Endothelial cell (in vitro differentiated cells): ENCODE data around the gene PKP3. TPM values are rescaled to one million over a fixed set of nuclear protein-coding genes. Genes with fewer than 3 reads are reported as not detected.
"Not testable (repeated sequence)": the region's sequence is repeated elsewhere in the genome, so short reads cannot be mapped to it uniquely, and the experiment has no call there.

Experiments
- DNase-seq: peaks from one replicate; pipeline ENCODE4 v3.0.0; 2021; ENCODE audit warnings: low spot score
- H3K27ac Mint-ChIP-seq: one replicate; pipeline ENCODE4 v1.8.0; 2021; ENCODE audit warnings: mixed read lengths, inconsistent platforms; ENCODE audit not compliant: unreplicated experiment
- H3K27me3 Mint-ChIP-seq: one replicate; pipeline ENCODE4 v1.8.0; 2021; ENCODE audit warnings: mild to moderate bottlenecking, moderate library complexity, mixed read lengths, inconsistent platforms; ENCODE audit not compliant: unreplicated experiment
- H3K36me3 Mint-ChIP-seq: one replicate; pipeline ENCODE4 v1.8.0; 2021; ENCODE audit warnings: mild to moderate bottlenecking, low read depth, mixed read lengths, inconsistent platforms; ENCODE audit not compliant: unreplicated experiment
- H3K4me1 Mint-ChIP-seq: one replicate; pipeline ENCODE4 v1.8.0; 2021; ENCODE audit warnings: mild to moderate bottlenecking, mixed read lengths, inconsistent platforms; ENCODE audit not compliant: unreplicated experiment
- H3K4me3 Mint-ChIP-seq: one replicate; pipeline ENCODE4 v1.8.0; 2021; ENCODE audit warnings: mild to moderate bottlenecking, mixed read lengths, inconsistent platforms; ENCODE audit not compliant: unreplicated experiment
- H3K9me3 Mint-ChIP-seq: one replicate; pipeline ENCODE4 v1.8.0; 2021; ENCODE audit warnings: mixed read lengths, inconsistent platforms; ENCODE audit not compliant: unreplicated experiment
- CTCF ChIP-seq: fragments of 200-600 bp; sonication (generic); IDR thresholded peaks from one replicate; pipeline ENCODE4 v1.5.0; 2021; ENCODE audit warnings: antibody characterized with exemption; ENCODE audit not compliant: unreplicated experiment
- long read RNA-seq: library from polyadenylated mRNA; unstranded; transcript quantifications from one replicate; pipeline ENCODE4 v2.0.0, GENCODE V29; 2020; ENCODE audit not compliant: unreplicated experiment
- total RNA-seq: library from RNA; stranded (reverse); fragmentation: NEBNext Ultra II Directional; extraction: Animal tissue kit (Norgen Biotek cat#: 25700); gene quantifications from one replicate; pipeline ENCODE4 v1.2.1, GENCODE V29; 2021; ENCODE audit not compliant: unreplicated experiment

PKP3 gene
- 0.49 TPM for total RNA-seq
- long read RNA-seq, partial matches to known transcripts: 0 of 1 reads
- long read RNA-seq, other reads (novel, unspliced or antisense): 0 of 1 reads

- TF ChIP-seq CTCF: no peak
- Mint-ChIP-seq H3K9me3 (no peaks in the 10 kb centered on the region), H3K36me3 (no peaks in the 10 kb centered on the region), H3K4me3 (no peak within 1 kb of the TSS), H3K27ac (no peak within 1 kb of the TSS), H3K4me1 (no peaks in the 10 kb centered on the region), H3K27me3 (peaks cover 2% of the 10 kb centered on the region)
- no peak for DNase-seq
Observed at GRCh38 chr11:394034-394857, at the start of gene PKP3. Gene PKP3 (plus strand): TSS chr11:394209. CDS start chr11:394293, 84 bp downstream.

- Mint-ChIP-seq H3K36me3 (no peaks in the 10 kb centered on the region), H3K9me3 (no peaks in the 10 kb centered on the region), H3K4me1 (peaks cover 5% of the 10 kb centered on the region), H3K27ac (no peak overlapping the region), H3K27me3 (no peaks in the 10 kb centered on the region), H3K4me3 (no peak overlapping the region)
- TF ChIP-seq CTCF: no peak
- DNase-seq: no peak
Observed at GRCh38 chr11:344836-345578, 49.0 kb upstream of the PKP3 start.

- no peak for DNase-seq
- Mint-ChIP-seq H3K27me3 (peaks cover 1% of the 10 kb centered on the region), H3K9me3 (no peaks in the 10 kb centered on the region), H3K4me1 (peaks cover 11% of the 10 kb centered on the region), H3K27ac (no peak overlapping the region), H3K4me3 (no peak overlapping the region), H3K36me3 (no peaks in the 10 kb centered on the region)
- no peak for TF ChIP-seq CTCF
Observed at GRCh38 chr11:346529-346928, 47.5 kb upstream of the PKP3 start.

GRCh38 chr11:349270-349954, 44.6 kb upstream of the PKP3 start:
- not testable (repeated sequence) for H3K36me3 Mint-ChIP-seq, DNase-seq, H3K9me3 Mint-ChIP-seq, H3K27me3 Mint-ChIP-seq, H3K27ac Mint-ChIP-seq, H3K4me3 Mint-ChIP-seq
- peaks cover 23% of the 10 kb centered on the region for H3K4me1 Mint-ChIP-seq

GRCh38 chr11:350033-350722, 43.8 kb upstream of the PKP3 start:
- not testable (repeated sequence) for DNase-seq, H3K36me3 Mint-ChIP-seq, H3K27me3 Mint-ChIP-seq, H3K4me3 Mint-ChIP-seq, H3K9me3 Mint-ChIP-seq
- peak overlapping the region; percentile 43 for H3K27ac Mint-ChIP-seq
- H3K4me1 Mint-ChIP-seq: peaks cover 24% of the 10 kb centered on the region
